ENCODE measurements around the gene ACOT7.
"Not testable (repeated sequence)": the region's sequence is repeated elsewhere in the genome, so short reads cannot be mapped to it uniquely, and the experiment has no call there.

ACOT7 gene

DNA sequence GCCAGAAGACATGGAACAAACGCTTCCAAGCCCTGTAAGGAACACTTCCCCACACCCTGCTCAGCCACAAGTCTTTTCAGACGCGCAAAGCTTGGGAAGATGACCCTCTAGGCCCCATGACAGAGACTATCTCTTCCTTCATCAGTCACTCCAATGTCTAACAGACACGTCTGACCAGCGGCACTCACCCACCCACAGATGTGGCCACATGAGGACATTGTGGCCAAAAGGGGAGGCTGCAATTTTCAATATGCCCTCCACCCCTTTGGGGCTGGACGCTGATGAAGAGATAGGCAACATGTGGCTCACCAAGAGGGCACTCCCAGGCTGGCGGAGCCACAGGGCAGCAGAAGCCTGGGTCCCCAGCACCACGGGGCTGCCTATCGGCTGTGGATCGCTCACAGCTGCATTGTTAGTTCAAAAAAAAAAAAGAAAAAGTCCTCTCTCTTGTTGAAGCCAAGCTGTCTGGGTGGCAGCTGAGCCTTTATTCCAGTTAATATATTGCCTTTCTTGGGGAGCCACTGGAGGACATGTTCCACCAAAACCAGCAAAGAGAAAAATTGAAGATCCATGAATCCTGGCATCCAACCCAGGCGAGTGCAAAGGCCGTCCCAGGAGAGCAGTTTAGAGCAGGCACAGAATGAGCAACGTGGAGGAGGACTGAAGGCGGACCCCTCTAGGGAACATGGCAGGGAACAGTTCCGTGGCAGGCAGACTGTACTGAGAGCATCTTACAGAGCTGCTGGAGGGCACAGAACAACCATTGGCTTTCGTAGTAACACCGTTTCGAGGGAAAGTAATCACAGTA is 80.0 kb downstream of the ACOT7 start:
- no peak for DNase-seq (ENCODE audit: low read depth in 1 of 2, low spot score in 1 of 2)
- in situ Hi-C loops (cut with HindIII; ENCODE audit: low pct_unique_long_range_greater_than_20kb, low sequenced_read_pairs), result no loop called here
- no peak for TF ChIP-seq JUND (IDR thresholded peaks at IDR 0.05; ENCODE audit: low read depth)

- no peak for TF ChIP-seq JUND (IDR thresholded peaks at IDR 0.05; ENCODE audit: low read depth)
- in situ Hi-C loops (cut with HindIII; ENCODE audit: low pct_unique_long_range_greater_than_20kb, low sequenced_read_pairs), result no loop called here
- no peak for DNase-seq (ENCODE audit: low read depth in 1 of 2, low spot score in 1 of 2)
These were observed 83.3 kb downstream of the ACOT7 start for GRCh38 chr1:6310116-6310848.

DNA sequence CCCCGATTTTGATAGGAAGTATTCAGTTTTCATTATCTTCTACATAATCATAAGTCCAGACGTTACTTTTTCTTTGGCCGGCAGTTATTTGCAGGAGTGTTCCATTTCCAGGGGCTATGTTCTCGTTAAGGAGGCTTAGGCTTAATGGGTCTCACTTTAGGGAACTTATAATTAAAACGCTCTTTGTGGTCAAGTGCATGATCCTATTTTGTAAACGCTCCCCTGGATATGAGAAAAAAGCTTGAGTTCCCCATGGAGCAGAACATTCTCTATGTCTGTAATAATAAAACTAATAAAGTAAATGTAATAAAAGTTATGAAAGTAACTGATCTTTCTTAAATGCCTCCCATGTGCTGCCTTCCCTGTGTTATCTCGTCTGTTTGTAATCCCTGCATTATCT is 84.0 kb downstream of the ACOT7 start:
- DNase-seq (ENCODE audit: low read depth in 1 of 2, low spot score in 1 of 2), result no peak
- in situ Hi-C loops (cut with HindIII; ENCODE audit: low pct_unique_long_range_greater_than_20kb, low sequenced_read_pairs), result no loop called here
- TF ChIP-seq JUND (IDR thresholded peaks at IDR 0.05; ENCODE audit: low read depth), result no peak

GRCh38 chr1:6308449-6308848 is 85.1 kb downstream of the ACOT7 start:
- no peak for DNase-seq (ENCODE audit: low read depth in 1 of 2, low spot score in 1 of 2)
- in situ Hi-C loops (cut with HindIII; ENCODE audit: low pct_unique_long_range_greater_than_20kb, low sequenced_read_pairs), result no loop called here
- no peak for TF ChIP-seq JUND (IDR thresholded peaks at IDR 0.05; ENCODE audit: low read depth)

DNA sequence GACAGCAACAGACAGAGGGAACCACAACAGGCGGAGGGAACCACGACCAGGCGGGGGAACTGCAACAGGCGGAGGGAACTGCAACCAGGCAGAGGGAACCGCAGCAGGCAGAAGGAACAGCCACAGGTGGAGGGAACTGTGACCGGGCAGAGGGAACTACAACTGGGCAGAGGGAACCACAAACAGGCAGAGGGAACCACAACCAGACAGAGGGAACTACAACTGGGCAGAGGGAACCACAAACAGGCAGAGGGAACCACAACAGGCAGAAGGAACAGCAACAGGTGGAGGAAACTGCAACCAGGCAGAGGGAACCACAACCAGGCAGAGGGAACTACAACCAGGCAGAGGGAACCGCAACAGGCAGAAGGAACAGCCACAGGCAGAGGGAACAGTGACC is 85.9 kb downstream of the ACOT7 start:
- DNase-seq (ENCODE audit: low read depth in 1 of 2, low spot score in 1 of 2), result not testable (repeated sequence)

DNA sequence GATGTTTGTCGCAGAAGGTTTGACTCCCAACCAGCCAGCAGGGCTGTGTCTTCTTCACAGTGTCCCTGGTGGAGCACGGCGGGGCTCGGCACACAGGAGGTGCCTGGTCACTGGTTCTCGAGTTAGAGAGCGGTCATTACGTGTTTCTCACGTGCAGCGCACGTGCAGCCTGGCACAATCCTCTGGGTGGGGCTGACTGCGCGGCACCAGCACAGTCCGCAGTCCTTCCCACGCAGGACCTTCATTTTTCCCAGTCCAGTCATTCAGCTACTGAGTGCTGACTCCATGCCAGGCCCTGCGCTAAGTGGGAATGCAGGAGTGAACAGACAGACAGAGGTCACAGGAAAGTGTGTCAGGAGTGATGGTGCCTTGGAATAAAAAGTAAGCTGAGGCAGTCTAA is 86.5 kb downstream of the ACOT7 start:
- TF ChIP-seq JUND (IDR thresholded peaks at IDR 0.05; ENCODE audit: low read depth), result no peak
- in situ Hi-C loops (cut with HindIII; ENCODE audit: low pct_unique_long_range_greater_than_20kb, low sequenced_read_pairs), result no loop called here
- DNase-seq (ENCODE audit: low read depth in 1 of 2, low spot score in 1 of 2), result no peak

More for the DNA sequence above, 85.9 kb downstream of the ACOT7 start:
- in situ Hi-C loops (cut with HindIII; ENCODE audit: low pct_unique_long_range_greater_than_20kb, low sequenced_read_pairs), result not testable (repeated sequence)

DNA sequence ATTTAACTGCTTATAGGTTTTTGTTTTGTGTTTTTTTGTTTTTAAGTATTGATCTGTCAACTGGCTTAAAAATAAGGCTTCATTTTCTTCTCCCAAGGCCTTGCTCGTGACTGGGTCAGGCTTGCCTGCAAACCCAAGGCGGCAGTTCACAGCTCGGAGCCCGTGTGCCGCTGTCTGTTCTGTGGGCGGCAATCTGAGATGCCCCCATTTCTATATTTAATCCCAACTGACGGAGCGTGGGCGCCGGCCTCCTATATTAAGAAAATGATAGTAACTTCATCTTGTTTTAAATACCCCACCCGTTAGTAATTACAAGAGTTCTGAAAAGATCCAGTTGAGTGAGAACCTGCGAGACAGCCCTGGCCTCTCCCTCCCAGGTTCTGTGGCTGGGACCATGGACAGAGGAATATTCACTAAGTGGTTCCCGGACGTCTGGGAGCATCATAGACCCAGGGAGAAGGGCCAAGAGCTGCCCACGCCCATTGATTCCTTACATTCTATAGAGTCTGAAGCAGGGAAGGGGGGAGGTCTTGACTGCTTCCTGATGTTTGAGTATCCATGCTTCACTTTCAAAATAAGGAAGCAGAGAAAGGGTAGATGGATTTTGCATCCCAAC is 90.1 kb downstream of the ACOT7 start:
- DNase-seq (ENCODE audit: low read depth in 1 of 2, low spot score in 1 of 2), result no peak
- TF ChIP-seq JUND (IDR thresholded peaks at IDR 0.05; ENCODE audit: low read depth), result no peak
- in situ Hi-C loops (cut with HindIII; ENCODE audit: low pct_unique_long_range_greater_than_20kb, low sequenced_read_pairs), result no loop called here

GRCh38 chr1:6302568-6302967 is 91.0 kb downstream of the ACOT7 start:
- in situ Hi-C loops (cut with HindIII; ENCODE audit: low pct_unique_long_range_greater_than_20kb, low sequenced_read_pairs), result no loop called here
- DNase-seq (ENCODE audit: low read depth in 1 of 2, low spot score in 1 of 2), result no peak
- TF ChIP-seq JUND (IDR thresholded peaks at IDR 0.05; ENCODE audit: low read depth), result no peak

- no peak for TF ChIP-seq JUND (IDR thresholded peaks at IDR 0.05; ENCODE audit: low read depth)
- in situ Hi-C loops (cut with HindIII; ENCODE audit: low pct_unique_long_range_greater_than_20kb, low sequenced_read_pairs), result no loop called here
- no peak for DNase-seq (ENCODE audit: low read depth in 1 of 2, low spot score in 1 of 2)
These were observed 92.0 kb downstream of the ACOT7 start for GRCh38 chr1:6301526-6301925.

DNA sequence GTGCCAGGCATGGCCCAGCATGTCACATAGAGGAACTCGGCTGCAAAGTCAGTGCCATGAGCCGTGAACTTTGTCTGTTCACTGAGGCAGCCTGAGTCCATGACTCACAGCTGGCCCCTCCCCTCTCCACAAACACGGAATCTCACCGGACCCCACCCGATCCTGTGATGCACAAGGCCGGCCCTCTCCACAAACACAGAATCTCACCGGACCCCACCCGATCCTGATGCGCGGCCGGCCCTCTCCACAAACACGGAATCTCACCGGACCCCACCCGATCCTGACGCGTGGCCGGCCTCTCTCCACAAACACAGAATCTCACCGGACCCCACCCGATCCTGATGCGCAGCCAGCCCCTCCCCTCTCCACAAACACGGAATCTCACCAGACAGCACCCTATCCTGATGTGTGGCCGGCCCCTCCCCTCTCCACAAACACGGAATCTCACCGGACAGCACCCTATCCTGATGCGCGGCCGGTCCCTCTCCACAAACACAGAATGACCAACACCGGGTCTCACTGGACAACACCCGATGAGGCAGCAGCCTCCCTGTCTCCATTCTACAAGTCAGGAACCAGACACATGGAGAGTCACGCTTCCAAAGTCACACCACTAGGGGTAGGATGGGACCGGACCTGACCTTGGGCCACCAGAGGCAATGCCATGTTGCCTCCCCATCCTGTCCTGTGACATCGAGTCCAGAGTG is 93.1 kb downstream of the ACOT7 start:
- TF ChIP-seq JUND (IDR thresholded peaks at IDR 0.05; ENCODE audit: low read depth), result no peak
- in situ Hi-C loops (cut with HindIII; ENCODE audit: low pct_unique_long_range_greater_than_20kb, low sequenced_read_pairs), result no loop called here
- no peak for DNase-seq (ENCODE audit: low read depth in 1 of 2, low spot score in 1 of 2)

- in situ Hi-C loops (cut with HindIII; ENCODE audit: low pct_unique_long_range_greater_than_20kb, low sequenced_read_pairs), result no loop called here
- DNase-seq (ENCODE audit: low read depth in 1 of 2, low spot score in 1 of 2), result no peak
- no peak for TF ChIP-seq JUND (IDR thresholded peaks at IDR 0.05; ENCODE audit: low read depth)
These were observed 93.9 kb downstream of the ACOT7 start for GRCh38 chr1:6299557-6300165.

- in situ Hi-C loops (cut with HindIII; ENCODE audit: low pct_unique_long_range_greater_than_20kb, low sequenced_read_pairs), result no loop called here
- no peak for TF ChIP-seq JUND (IDR thresholded peaks at IDR 0.05; ENCODE audit: low read depth)
- DNase-seq (ENCODE audit: low read depth in 1 of 2, low spot score in 1 of 2), result no peak
These were observed 94.6 kb downstream of the ACOT7 start for GRCh38 chr1:6298940-6299465.
